Keratinocyte (primary cell): ENCODE data around the gene NLGN1.

Experiments used
- EZH2 ChIP-seq: IDR thresholded peaks from one replicate; pipeline ENCODE4 v1.6.1; 2012; ENCODE audit warnings: inconsistent platforms, mild to moderate bottlenecking, low read length, moderate library complexity
- TF ChIP-seq, protein P1 (sequence below), 3 experiments: IDR thresholded peaks in 1 of 3; conservative IDR thresholded peaks in 1 of 3; optimal IDR thresholded peaks in 1 of 3; 2 replicates in 2 of 3; 3 replicates in 1 of 3; pipeline versions ENCODE3 to v1.5.1; 2011; ENCODE audit warnings: low read length in 3 of 3, mild to moderate bottlenecking in 3 of 3, moderate library complexity in 2 of 3, control low read depth in 1 of 3, inconsistent platforms in 1 of 3; ENCODE audit not compliant: insufficient read depth in 2 of 3; ENCODE audit errors: extremely low read depth in 1 of 3

DNA sequence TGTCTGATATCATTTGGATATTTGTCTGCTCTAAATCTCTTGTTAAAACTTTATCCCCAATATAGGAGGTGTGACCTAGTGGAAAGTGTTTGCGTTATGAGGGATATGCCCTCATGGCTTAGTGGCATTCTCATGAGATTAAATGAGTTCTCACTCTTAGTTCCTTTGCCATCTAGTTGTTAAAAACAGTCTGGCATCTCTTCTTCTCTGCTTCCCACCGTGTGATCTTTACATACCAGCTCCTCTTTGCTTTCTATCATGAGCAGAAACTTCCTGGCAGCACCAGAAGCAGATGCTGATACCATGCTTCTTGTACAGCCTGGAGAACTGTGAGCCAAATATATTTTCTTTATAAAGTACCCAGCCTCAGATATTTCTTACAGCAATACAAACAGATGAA, 33.0 kb downstream of the NLGN1 start:
- TF ChIP-seq, protein P1, sequence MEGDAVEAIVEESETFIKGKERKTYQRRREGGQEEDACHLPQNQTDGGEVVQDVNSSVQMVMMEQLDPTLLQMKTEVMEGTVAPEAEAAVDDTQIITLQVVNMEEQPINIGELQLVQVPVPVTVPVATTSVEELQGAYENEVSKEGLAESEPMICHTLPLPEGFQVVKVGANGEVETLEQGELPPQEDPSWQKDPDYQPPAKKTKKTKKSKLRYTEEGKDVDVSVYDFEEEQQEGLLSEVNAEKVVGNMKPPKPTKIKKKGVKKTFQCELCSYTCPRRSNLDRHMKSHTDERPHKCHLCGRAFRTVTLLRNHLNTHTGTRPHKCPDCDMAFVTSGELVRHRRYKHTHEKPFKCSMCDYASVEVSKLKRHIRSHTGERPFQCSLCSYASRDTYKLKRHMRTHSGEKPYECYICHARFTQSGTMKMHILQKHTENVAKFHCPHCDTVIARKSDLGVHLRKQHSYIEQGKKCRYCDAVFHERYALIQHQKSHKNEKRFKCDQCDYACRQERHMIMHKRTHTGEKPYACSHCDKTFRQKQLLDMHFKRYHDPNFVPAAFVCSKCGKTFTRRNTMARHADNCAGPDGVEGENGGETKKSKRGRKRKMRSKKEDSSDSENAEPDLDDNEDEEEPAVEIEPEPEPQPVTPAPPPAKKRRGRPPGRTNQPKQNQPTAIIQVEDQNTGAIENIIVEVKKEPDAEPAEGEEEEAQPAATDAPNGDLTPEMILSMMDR (optimal IDR thresholded peaks at IDR 0.05 in 1 of 3, IDR thresholded peaks at IDR 0.05 in 1 of 3, conservative IDR thresholded peaks at IDR 0.05 in 1 of 3; ENCODE audit: extremely low read depth in 1 of 3, insufficient read depth in 2 of 3, low read length in 3 of 3), result no peak
- no peak for TF ChIP-seq EZH2
